Measurements from ENCODE around the gene ICE2.

The ICE2 gene

GRCh38 chr15:60442763-60443162 is 36.2 kb downstream of the ICE2 start:
- TF ChIP-seq, protein P1, sequence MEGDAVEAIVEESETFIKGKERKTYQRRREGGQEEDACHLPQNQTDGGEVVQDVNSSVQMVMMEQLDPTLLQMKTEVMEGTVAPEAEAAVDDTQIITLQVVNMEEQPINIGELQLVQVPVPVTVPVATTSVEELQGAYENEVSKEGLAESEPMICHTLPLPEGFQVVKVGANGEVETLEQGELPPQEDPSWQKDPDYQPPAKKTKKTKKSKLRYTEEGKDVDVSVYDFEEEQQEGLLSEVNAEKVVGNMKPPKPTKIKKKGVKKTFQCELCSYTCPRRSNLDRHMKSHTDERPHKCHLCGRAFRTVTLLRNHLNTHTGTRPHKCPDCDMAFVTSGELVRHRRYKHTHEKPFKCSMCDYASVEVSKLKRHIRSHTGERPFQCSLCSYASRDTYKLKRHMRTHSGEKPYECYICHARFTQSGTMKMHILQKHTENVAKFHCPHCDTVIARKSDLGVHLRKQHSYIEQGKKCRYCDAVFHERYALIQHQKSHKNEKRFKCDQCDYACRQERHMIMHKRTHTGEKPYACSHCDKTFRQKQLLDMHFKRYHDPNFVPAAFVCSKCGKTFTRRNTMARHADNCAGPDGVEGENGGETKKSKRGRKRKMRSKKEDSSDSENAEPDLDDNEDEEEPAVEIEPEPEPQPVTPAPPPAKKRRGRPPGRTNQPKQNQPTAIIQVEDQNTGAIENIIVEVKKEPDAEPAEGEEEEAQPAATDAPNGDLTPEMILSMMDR (IDR thresholded peaks at IDR 0.05; ENCODE audit: insufficient read depth, low read depth, low read length, missing control alignments), result no peak

DNA sequence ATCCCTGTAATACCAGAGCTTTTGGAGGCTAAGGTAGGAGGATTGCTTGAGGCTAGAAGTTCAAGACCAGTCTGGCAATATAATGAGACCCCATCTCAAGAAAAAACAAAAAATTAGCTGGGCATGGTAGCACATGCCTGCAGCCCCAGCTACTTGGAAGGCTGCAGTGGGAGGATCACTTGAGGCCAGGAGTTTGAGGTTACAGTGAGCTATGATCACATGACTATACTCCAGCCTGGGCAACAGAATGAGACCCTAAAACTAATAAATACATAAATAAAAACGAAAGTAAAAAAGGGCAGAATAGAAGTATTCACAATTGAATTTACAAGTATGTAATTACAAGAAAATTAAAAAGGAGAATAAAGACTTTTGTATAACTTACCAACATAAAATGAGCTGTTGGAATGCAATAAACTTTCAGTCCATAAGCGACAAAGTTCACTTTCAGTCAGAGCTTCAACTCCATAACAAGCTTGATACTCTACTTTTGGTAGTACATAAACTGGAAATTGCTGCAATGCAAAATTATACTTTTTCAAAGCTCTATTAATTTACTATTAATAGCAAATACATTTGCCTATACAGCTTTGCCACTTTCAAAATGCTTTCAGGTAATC is 36.8 kb downstream of the ICE2 start:
- TF ChIP-seq, protein P1 (IDR thresholded peaks at IDR 0.05; ENCODE audit: insufficient read depth, low read depth, low read length, missing control alignments), result no peak
- DNase-seq (ENCODE audit: low read depth), result no peak
- H3K4me3 ChIP-seq (ENCODE audit: low read depth, low read length), result no peak overlapping the region

More at GRCh38 chr15:60442763-60443162, 36.2 kb downstream of the ICE2 start:
- DNase-seq (ENCODE audit: low read depth), result no peak
- H3K4me3 ChIP-seq (ENCODE audit: low read depth, low read length), result no peak overlapping the region

- TF ChIP-seq, protein P1 (IDR thresholded peaks at IDR 0.05; ENCODE audit: insufficient read depth, low read depth, low read length, missing control alignments), result no peak
- no peak for DNase-seq (ENCODE audit: low read depth)
Observed at GRCh38 chr15:60441331-60441730, 37.6 kb downstream of the ICE2 start.

DNA sequence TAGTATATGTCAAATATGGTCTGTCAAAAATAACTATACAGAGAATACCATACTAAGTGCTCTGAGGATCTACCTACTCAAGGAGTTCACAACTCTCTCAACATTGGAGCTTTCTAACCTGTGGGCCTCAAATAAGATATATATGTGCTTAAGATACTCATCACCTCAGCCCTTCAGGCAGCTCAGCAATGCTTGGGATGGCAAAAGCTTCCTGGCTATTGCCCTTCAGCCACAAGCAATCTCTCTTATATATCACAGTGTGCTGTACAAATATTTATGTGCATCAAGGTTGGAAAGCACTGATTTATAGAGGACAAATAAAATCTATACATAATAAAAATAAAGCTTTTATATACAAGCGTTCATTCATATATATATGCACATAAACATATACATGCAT is 40.3 kb downstream of the ICE2 start:
- TF ChIP-seq, protein P1 (IDR thresholded peaks at IDR 0.05; ENCODE audit: insufficient read depth, low read depth, low read length, missing control alignments), result no peak
- DNase-seq (ENCODE audit: low read depth), result no peak

More at GRCh38 chr15:60441331-60441730, 37.6 kb downstream of the ICE2 start:
- H3K4me3 ChIP-seq (ENCODE audit: low read depth, low read length), result no peak overlapping the region

DNA sequence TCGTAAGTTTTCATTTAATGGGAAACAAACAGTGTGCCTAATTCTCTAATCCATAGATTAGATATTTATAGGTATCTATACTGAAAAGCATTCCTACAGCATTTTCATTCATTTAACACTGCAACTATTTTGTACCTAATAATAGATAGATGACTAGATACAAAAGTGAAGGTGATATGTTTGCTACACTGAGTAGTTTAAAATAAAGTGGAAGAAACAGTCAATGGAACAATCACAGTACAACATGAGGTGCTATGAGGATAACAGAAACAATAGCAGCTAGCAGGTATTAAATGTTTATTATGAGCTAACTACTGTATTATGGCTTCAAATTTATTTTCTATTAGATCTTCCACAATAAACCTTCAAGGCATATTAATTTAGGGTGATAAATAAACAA is 50.0 kb downstream of the ICE2 start:
- no peak overlapping the region for H3K4me3 ChIP-seq (ENCODE audit: low read depth, low read length)
- TF ChIP-seq, protein P1 (IDR thresholded peaks at IDR 0.05; ENCODE audit: insufficient read depth, low read depth, low read length, missing control alignments), result no peak
- no peak for DNase-seq (ENCODE audit: low read depth)

More for the DNA sequence above, 40.3 kb downstream of the ICE2 start:
- H3K4me3 ChIP-seq (ENCODE audit: low read depth, low read length), result no peak overlapping the region

- H3K4me3 ChIP-seq (ENCODE audit: low read depth, low read length), result no peak overlapping the region
- TF ChIP-seq, protein P1 (IDR thresholded peaks at IDR 0.05; ENCODE audit: insufficient read depth, low read depth, low read length, missing control alignments), result no peak
- DNase-seq (ENCODE audit: low read depth), result no peak
Observed at GRCh38 chr15:60426870-60427508, 52.0 kb downstream of the ICE2 start.

Data from GM12865 (cell line).